Measurements from ENCODE around the gene RGS12. TPM values are rescaled to one million over a fixed set of nuclear protein-coding genes. Genes with fewer than 3 reads are reported as not detected.

The RGS12 gene
- total RNA-seq, 1 donor from 2014 or later: 21.9 TPM

- H3K4me1 ChIP-seq (ENCODE audit: insufficient read depth, low read length): peaks cover 5% of the 10 kb centered on the region
- Mint-ChIP-seq H3K9me3 (ENCODE audit: unreplicated experiment) (no peaks in the 10 kb centered on the region), H3K27me3 (ENCODE audit: low read depth, unreplicated experiment) (no peaks in the 10 kb centered on the region), H3K36me3 (ENCODE audit: low read depth, unreplicated experiment) (peaks cover 10% of the 10 kb centered on the region), H3K27ac (ENCODE audit: unreplicated experiment) (no peak overlapping the region), H3K4me1 (ENCODE audit: low read depth, unreplicated experiment) (no peaks in the 10 kb centered on the region), H3K4me3 (ENCODE audit: unreplicated experiment) (no peak overlapping the region)
- no peaks in the 10 kb centered on the region for H3K79me2 ChIP-seq (ENCODE audit: insufficient read depth, low read length)
- H3K9ac ChIP-seq (ENCODE audit: low read length): no peak overlapping the region
- H3K27ac ChIP-seq (ENCODE audit: low read depth, low read length): no peak overlapping the region
- FAIRE-seq: no peak
- no peak overlapping the region for H3K4me3 ChIP-seq (ENCODE audit: insufficient read depth, low read depth, low read length)
- no peaks in the 10 kb centered on the region for H3K27me3 ChIP-seq (ENCODE audit: insufficient read depth, low read length)
- no peak overlapping the region for H2AFZ ChIP-seq (ENCODE audit: low read depth, low read length)
- no peak for DNase-seq (ENCODE audit: low read depth)
- H3K9me3 ChIP-seq (ENCODE audit: insufficient read depth, low read depth, low read length): no peaks in the 10 kb centered on the region
- H3K36me3 ChIP-seq (ENCODE audit: insufficient read depth, low read length): no peaks in the 10 kb centered on the region
- no peak overlapping the region for H3K4me2 ChIP-seq (ENCODE audit: low read length)
- no peaks in the 10 kb centered on the region for H4K20me1 ChIP-seq (ENCODE audit: insufficient read depth, low read length)
- TF ChIP-seq, protein P1, sequence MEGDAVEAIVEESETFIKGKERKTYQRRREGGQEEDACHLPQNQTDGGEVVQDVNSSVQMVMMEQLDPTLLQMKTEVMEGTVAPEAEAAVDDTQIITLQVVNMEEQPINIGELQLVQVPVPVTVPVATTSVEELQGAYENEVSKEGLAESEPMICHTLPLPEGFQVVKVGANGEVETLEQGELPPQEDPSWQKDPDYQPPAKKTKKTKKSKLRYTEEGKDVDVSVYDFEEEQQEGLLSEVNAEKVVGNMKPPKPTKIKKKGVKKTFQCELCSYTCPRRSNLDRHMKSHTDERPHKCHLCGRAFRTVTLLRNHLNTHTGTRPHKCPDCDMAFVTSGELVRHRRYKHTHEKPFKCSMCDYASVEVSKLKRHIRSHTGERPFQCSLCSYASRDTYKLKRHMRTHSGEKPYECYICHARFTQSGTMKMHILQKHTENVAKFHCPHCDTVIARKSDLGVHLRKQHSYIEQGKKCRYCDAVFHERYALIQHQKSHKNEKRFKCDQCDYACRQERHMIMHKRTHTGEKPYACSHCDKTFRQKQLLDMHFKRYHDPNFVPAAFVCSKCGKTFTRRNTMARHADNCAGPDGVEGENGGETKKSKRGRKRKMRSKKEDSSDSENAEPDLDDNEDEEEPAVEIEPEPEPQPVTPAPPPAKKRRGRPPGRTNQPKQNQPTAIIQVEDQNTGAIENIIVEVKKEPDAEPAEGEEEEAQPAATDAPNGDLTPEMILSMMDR (IDR thresholded peaks at IDR 0.05; ENCODE audit: insufficient read depth, low read depth, low read length): no peak
- TF ChIP-seq EZH2 (IDR thresholded peaks at IDR 0.05; ENCODE audit: insufficient read depth, low read length): no peak
Observed at GRCh38 chr4:3254302-3255131, 38.3 kb upstream of the RGS12 start.

DNA sequence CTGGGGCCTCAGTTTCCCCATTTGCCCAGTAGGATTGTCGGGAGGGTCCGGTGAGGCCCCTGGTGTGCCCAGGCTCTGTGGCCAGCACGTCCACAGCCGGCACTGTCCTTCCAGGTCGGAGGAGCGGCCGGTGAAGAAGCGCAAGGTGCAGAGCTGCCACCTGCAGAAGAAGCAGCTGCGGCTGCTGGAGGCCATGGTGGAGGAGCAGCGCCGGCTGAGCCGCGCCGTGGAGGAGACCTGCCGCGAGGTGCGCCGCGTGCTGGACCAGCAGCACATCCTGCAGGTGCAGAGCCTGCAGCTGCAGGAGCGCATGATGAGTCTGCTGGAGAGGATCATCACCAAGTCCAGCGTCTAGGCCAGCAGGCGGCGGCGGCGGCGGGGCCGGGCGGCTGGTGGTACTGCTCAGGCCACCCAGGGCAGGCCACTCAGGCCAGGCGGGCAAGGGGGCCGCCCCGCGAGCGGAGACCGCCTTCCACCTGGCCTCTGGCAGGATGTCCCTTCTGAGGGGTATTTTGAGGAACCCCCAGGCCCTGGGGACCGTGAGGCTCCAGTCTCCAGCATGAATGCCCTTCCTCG lies 37.1 kb upstream of the RGS12 start:
- no peak overlapping the region for H3K9ac ChIP-seq (ENCODE audit: low read length)
- no peak for FAIRE-seq
- no peaks in the 10 kb centered on the region for H3K27me3 Mint-ChIP-seq (ENCODE audit: low read depth, unreplicated experiment)

More for the DNA sequence above, 37.1 kb upstream of the RGS12 start:
- H2AFZ ChIP-seq (ENCODE audit: low read depth, low read length): no peak overlapping the region
- H4K20me1 ChIP-seq (ENCODE audit: insufficient read depth, low read length): no peaks in the 10 kb centered on the region
- H3K27me3 ChIP-seq (ENCODE audit: insufficient read depth, low read length): no peaks in the 10 kb centered on the region
- no peak for TF ChIP-seq EZH2 (IDR thresholded peaks at IDR 0.05; ENCODE audit: insufficient read depth, low read length)
- TF ChIP-seq, protein P1 (IDR thresholded peaks at IDR 0.05; ENCODE audit: insufficient read depth, low read depth, low read length): no peak
- H3K4me1 ChIP-seq (ENCODE audit: insufficient read depth, low read length): peaks cover 5% of the 10 kb centered on the region
- no peak for DNase-seq (ENCODE audit: low read depth)
- Mint-ChIP-seq H3K27ac (ENCODE audit: unreplicated experiment) (no peak overlapping the region), H3K36me3 (ENCODE audit: low read depth, unreplicated experiment) (peaks cover 12% of the 10 kb centered on the region), H3K4me3 (ENCODE audit: unreplicated experiment) (no peak overlapping the region), H3K9me3 (ENCODE audit: unreplicated experiment) (no peaks in the 10 kb centered on the region), H3K4me1 (ENCODE audit: low read depth, unreplicated experiment) (no peaks in the 10 kb centered on the region)
- H3K4me3 ChIP-seq (ENCODE audit: insufficient read depth, low read depth, low read length): no peak overlapping the region
- H3K36me3 ChIP-seq (ENCODE audit: insufficient read depth, low read length): no peaks in the 10 kb centered on the region
- no peaks in the 10 kb centered on the region for H3K79me2 ChIP-seq (ENCODE audit: insufficient read depth, low read length)
- H3K4me2 ChIP-seq (ENCODE audit: low read length): no peak overlapping the region
- no peak overlapping the region for H3K27ac ChIP-seq (ENCODE audit: low read depth, low read length)
- no peaks in the 10 kb centered on the region for H3K9me3 ChIP-seq (ENCODE audit: insufficient read depth, low read depth, low read length)
